Body of pancreas (tissue), 4 donors: ENCODE data around the gene BTBD1.

ENCODE experiments used
- POLR2A ChIP-seq, 3 donors: fragments of 450-650 bp; IDR thresholded peaks; one replicate each; pipeline ENCODE4 v1.6.1; 2016; ENCODE audit warnings: antibody characterized with exemption in 3 of 3, mild to moderate bottlenecking in 2 of 3
- TF ChIP-seq, protein P1 (sequence below), 7 experiments: fragments of 450-650 bp in 4 of 7; fragments of 200-600 bp in 3 of 7; sonication (generic) in 3 of 7; IDR thresholded peaks; one replicate each; pipeline ENCODE4 v1.5.1; 2016 to 2019; ENCODE audit warnings: antibody characterized with exemption in 7 of 7

DNA sequence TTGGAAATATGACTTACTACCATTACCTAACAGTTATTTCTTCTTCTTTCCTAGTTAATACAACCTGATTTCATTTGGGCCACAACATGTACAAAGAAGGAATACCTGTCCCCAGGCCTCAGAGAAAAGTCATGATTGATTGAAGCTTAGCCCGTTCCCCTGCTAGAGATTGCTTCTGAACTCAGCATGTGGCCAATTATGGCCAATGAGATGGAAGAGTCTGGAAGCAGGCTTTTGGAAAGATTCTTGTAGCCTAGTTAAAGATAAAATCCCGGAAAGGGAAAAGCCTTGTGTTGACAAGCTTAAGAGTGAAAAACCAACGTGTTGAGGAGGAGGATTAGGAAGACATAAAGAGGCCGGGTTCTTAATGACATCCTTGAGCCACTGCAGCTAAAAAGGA is 23.4 kb upstream of the BTBD1 start:
- TF ChIP-seq, protein P1, sequence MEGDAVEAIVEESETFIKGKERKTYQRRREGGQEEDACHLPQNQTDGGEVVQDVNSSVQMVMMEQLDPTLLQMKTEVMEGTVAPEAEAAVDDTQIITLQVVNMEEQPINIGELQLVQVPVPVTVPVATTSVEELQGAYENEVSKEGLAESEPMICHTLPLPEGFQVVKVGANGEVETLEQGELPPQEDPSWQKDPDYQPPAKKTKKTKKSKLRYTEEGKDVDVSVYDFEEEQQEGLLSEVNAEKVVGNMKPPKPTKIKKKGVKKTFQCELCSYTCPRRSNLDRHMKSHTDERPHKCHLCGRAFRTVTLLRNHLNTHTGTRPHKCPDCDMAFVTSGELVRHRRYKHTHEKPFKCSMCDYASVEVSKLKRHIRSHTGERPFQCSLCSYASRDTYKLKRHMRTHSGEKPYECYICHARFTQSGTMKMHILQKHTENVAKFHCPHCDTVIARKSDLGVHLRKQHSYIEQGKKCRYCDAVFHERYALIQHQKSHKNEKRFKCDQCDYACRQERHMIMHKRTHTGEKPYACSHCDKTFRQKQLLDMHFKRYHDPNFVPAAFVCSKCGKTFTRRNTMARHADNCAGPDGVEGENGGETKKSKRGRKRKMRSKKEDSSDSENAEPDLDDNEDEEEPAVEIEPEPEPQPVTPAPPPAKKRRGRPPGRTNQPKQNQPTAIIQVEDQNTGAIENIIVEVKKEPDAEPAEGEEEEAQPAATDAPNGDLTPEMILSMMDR (IDR thresholded peaks at IDR 0.05) = no peak
- no peak for TF ChIP-seq POLR2A (IDR thresholded peaks at IDR 0.05)
